Body of pancreas (tissue), 4 donors: Measurements from ENCODE around the gene SIN3B.

Experiments used
- POLR2A ChIP-seq, 3 donors: fragments of 450-650 bp; IDR thresholded peaks; one replicate each; pipeline ENCODE4 v1.6.1; 2016; ENCODE audit warnings: antibody characterized with exemption in 3 of 3, mild to moderate bottlenecking in 2 of 3
- TF ChIP-seq, protein P1 (sequence below), 7 experiments: fragments of 450-650 bp in 4 of 7; fragments of 200-600 bp in 3 of 7; sonication (generic) in 3 of 7; IDR thresholded peaks; one replicate each; pipeline ENCODE4 v1.5.1; 2016 to 2019; ENCODE audit warnings: antibody characterized with exemption in 7 of 7

DNA sequence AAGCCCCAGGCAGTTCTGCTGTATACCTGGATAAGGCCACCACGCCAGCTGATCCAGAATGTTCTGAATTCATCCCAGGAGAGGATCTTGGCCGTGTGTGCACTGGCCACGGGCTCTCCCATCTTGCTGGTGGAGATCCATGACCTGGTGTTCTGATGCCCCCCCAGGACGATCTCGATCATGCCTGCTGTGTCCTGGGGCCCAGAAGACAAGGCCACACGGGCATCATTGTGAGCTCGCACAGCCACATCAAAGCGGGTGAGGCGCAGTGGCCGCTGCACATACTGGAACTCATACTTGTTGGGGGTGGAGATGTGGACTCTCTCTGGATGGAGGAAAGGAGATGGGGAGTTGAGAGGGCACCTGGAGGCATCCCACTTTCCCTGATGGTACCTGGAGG, 99.7 kb downstream of the SIN3B start:
- no peak for TF ChIP-seq POLR2A (IDR thresholded peaks at IDR 0.05)
- TF ChIP-seq, protein P1, sequence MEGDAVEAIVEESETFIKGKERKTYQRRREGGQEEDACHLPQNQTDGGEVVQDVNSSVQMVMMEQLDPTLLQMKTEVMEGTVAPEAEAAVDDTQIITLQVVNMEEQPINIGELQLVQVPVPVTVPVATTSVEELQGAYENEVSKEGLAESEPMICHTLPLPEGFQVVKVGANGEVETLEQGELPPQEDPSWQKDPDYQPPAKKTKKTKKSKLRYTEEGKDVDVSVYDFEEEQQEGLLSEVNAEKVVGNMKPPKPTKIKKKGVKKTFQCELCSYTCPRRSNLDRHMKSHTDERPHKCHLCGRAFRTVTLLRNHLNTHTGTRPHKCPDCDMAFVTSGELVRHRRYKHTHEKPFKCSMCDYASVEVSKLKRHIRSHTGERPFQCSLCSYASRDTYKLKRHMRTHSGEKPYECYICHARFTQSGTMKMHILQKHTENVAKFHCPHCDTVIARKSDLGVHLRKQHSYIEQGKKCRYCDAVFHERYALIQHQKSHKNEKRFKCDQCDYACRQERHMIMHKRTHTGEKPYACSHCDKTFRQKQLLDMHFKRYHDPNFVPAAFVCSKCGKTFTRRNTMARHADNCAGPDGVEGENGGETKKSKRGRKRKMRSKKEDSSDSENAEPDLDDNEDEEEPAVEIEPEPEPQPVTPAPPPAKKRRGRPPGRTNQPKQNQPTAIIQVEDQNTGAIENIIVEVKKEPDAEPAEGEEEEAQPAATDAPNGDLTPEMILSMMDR (IDR thresholded peaks at IDR 0.05): no peak
